Loucy (cell line): ENCODE results near the gene ESPL1.

Source experiments
- H2AFZ ChIP-seq: fragments of 200-600 bp; sonication (generic); 2 replicates; pipeline ENCODE4 v1.6.0; 2016; ENCODE audit warnings: antibody characterized with exemption, mild to moderate bottlenecking, low read length, moderate library complexity
- H3F3A ChIP-seq: fragments of 200-600 bp; 2 replicates; pipeline ENCODE4 v1.6.0; 2016; ENCODE audit warnings: antibody characterized with exemption, low read depth, mild to moderate bottlenecking
- H3K27me3 ChIP-seq: fragments of 200-600 bp; sonication (generic); 2 replicates; pipeline ENCODE4 v1.6.1; 2014; ENCODE audit warnings: low read length, mild to moderate bottlenecking; ENCODE audit not compliant: insufficient read depth, poor library complexity, severe bottlenecking
- H3K36me3 ChIP-seq: fragments of 200-600 bp; sonication (generic); 2 replicates; pipeline ENCODE4 v1.6.1; 2016; ENCODE audit warnings: low read length; ENCODE audit not compliant: insufficient read depth
- H3K4me1 ChIP-seq: fragments of 200-600 bp; sonication (generic); 2 replicates; pipeline ENCODE4 v1.5.1; 2014; ENCODE audit warnings: low read length, mild to moderate bottlenecking; ENCODE audit not compliant: insufficient read depth, poor library complexity, severe bottlenecking
- H3K4me2 ChIP-seq: fragments of 200-600 bp; sonication (generic); 2 replicates; pipeline ENCODE4 v1.6.0; 2014; ENCODE audit warnings: antibody characterized with exemption, low read length, low read depth, mild to moderate bottlenecking; ENCODE audit not compliant: poor library complexity, severe bottlenecking
- H3K4me3 ChIP-seq: fragments of 200-600 bp; sonication (generic); 2 replicates; pipeline ENCODE4 v1.5.1; 2014; ENCODE audit warnings: low read length, mild to moderate bottlenecking, mixed read lengths; ENCODE audit not compliant: poor library complexity, severe bottlenecking
- H3K79me2 ChIP-seq: fragments of 200-600 bp; sonication (generic); 2 replicates; pipeline ENCODE4 v1.6.1; 2014; ENCODE audit warnings: low read length; ENCODE audit not compliant: insufficient read depth
- H3K9ac ChIP-seq: fragments of 200-600 bp; sonication (generic); 2 replicates; pipeline ENCODE4 v1.6.0; 2014; ENCODE audit warnings: mild to moderate bottlenecking, low read depth, low read length, moderate library complexity; ENCODE audit not compliant: poor library complexity, severe bottlenecking
- H3K9me2 ChIP-seq: fragments of 200-600 bp; sonication (generic); replicated peaks from 2 replicates; pipeline ENCODE4 v1.6.1; 2016; ENCODE audit warnings: low read depth, low read length, mixed read lengths
- H3K9me3 ChIP-seq: fragments of 200-600 bp; sonication (generic); 2 replicates; pipeline ENCODE4 v1.6.1; 2014; ENCODE audit warnings: mild to moderate bottlenecking, antibody characterized with exemption, low read length, low read depth; ENCODE audit not compliant: insufficient read depth
- H4K20me1 ChIP-seq: fragments of 200-600 bp; sonication (generic); 2 replicates; pipeline ENCODE4 v1.6.0; 2014; ENCODE audit warnings: antibody characterized with exemption, low read length, mild to moderate bottlenecking; ENCODE audit not compliant: insufficient read depth, poor library complexity, severe bottlenecking
- EZH2phosphoT487 ChIP-seq: fragments of 200-600 bp; IDR thresholded peaks from 2 replicates; pipeline ENCODE4 v1.6.1; 2018; ENCODE audit warnings: antibody characterized with exemption, mild to moderate bottlenecking, moderate library complexity, borderline replicate concordance
- TF ChIP-seq, protein P1 (sequence below): fragments of 200-600 bp; sonication (generic); conservative IDR thresholded peaks from 2 replicates; pipeline ENCODE4 v1.5.1; 2014; ENCODE audit warnings: mild to moderate bottlenecking, antibody characterized with exemption, low read length

ESPL1 gene

DNA sequence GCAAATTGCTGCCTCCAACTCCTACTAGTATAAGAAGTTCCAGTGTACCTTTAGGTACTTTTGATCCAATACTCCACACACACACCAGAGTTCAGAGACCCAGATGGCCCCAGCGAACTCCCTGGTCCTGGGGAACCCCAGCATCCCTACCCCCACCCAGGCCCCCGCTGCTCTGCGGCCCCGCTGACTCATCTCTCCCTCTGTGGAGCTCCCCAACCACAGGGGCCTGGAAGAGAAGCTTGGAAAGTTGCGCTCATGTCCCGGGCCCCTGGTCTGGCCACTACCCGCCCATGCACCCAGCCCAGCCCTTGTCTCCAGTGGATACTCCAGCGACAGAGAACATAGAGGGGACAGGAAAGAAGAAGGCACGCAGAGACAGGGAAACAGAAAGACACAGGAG lies 72.3 kb downstream of the ESPL1 start:
- Histone ChIP-seq H2AFZ (no peak overlapping the region), H3K9me3 (no peaks in the 10 kb centered on the region), H3K9ac (no peak overlapping the region), H3K27me3 (no peaks in the 10 kb centered on the region), H3K36me3 (no peaks in the 10 kb centered on the region), H3K9me2 (no peaks in the 10 kb centered on the region), H4K20me1 (no peaks in the 10 kb centered on the region), H3K4me2 (no peak overlapping the region), H3K4me1 (peaks cover 17% of the 10 kb centered on the region), H3F3A (no peaks in the 10 kb centered on the region), H3K79me2 (no peaks in the 10 kb centered on the region), H3K4me3 (no peak overlapping the region)
- TF ChIP-seq, protein P1, sequence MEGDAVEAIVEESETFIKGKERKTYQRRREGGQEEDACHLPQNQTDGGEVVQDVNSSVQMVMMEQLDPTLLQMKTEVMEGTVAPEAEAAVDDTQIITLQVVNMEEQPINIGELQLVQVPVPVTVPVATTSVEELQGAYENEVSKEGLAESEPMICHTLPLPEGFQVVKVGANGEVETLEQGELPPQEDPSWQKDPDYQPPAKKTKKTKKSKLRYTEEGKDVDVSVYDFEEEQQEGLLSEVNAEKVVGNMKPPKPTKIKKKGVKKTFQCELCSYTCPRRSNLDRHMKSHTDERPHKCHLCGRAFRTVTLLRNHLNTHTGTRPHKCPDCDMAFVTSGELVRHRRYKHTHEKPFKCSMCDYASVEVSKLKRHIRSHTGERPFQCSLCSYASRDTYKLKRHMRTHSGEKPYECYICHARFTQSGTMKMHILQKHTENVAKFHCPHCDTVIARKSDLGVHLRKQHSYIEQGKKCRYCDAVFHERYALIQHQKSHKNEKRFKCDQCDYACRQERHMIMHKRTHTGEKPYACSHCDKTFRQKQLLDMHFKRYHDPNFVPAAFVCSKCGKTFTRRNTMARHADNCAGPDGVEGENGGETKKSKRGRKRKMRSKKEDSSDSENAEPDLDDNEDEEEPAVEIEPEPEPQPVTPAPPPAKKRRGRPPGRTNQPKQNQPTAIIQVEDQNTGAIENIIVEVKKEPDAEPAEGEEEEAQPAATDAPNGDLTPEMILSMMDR, result no peak
- TF ChIP-seq EZH2phosphoT487, result no peak
